ENCODE results near the gene TCEAL4.
"Not testable (repeated sequence)": the region's sequence is repeated elsewhere in the genome, so short reads cannot be mapped to it uniquely, and the experiment has no call there.

The TCEAL4 gene

GRCh38 chrX:103595202-103595601 lies 9.9 kb downstream of the TCEAL4 start:
- H3K36me3 ChIP-seq (ENCODE audit: insufficient read depth, low read length); H3K27me3 ChIP-seq (ENCODE audit: insufficient read depth, low read length); H3K4me1 ChIP-seq (ENCODE audit: insufficient read depth, low read length); H3K4me3 ChIP-seq (ENCODE audit: low read length); H3K9me3 ChIP-seq (ENCODE audit: insufficient read depth, low read depth, low read length); H3K27ac ChIP-seq (ENCODE audit: low read depth, low read length); H3K9ac ChIP-seq (ENCODE audit: low read depth, low read length): not testable (repeated sequence)
- WGBS, result 92% methylated on average over 5 of the region's 6 CpGs

GRCh38 chrX:103607364-103608305 lies 22.3 kb downstream of the TCEAL4 start, which contains the start of gene TCEAL3:
Gene TCEAL3, plus strand, starts transcription at chrX:103607963. Its CDS starts 1,102 bp downstream, at chrX:103609065.
- Histone ChIP-seq H3K4me1 (ENCODE audit: insufficient read depth, low read length) (no peaks in the 10 kb centered on the region), H3K27me3 (ENCODE audit: insufficient read depth, low read length) (peaks cover 9% of the 10 kb centered on the region; the same call in 1 of the 2 replicates), H3K27ac (ENCODE audit: low read depth, low read length) (no peak within 1 kb of the TSS), H3K36me3 (ENCODE audit: insufficient read depth, low read length) (no peaks in the 10 kb centered on the region), H3K9ac (ENCODE audit: low read depth, low read length) (peak within 1 kb of the TSS; percentile 75), H3K4me3 (ENCODE audit: low read length) (peak within 1 kb of the TSS; percentile 78), H3K9me3 (ENCODE audit: insufficient read depth, low read depth, low read length) (no peaks in the 10 kb centered on the region)
- WGBS, result under 1% methylated on average over 56 of the region's 59 CpGs

GRCh38 chrX:103608306-103608963 lies 23.1 kb downstream of the TCEAL4 start:
- peak overlapping the region; percentile 78 for H3K4me3 ChIP-seq (ENCODE audit: low read length)
- H3K9me3 ChIP-seq (ENCODE audit: insufficient read depth, low read depth, low read length), result no peaks in the 10 kb centered on the region
- peaks cover 9% of the 10 kb centered on the region; the same call in 1 of the 2 replicates for H3K27me3 ChIP-seq (ENCODE audit: insufficient read depth, low read length)
- WGBS, result 9% methylated on average over 19 of the region's 21 CpGs
- no peak overlapping the region for H3K27ac ChIP-seq (ENCODE audit: low read depth, low read length)
- H3K36me3 ChIP-seq (ENCODE audit: insufficient read depth, low read length), result no peaks in the 10 kb centered on the region
- H3K9ac ChIP-seq (ENCODE audit: low read depth, low read length), result peak overlapping the region; percentile 75
- no peaks in the 10 kb centered on the region for H3K4me1 ChIP-seq (ENCODE audit: insufficient read depth, low read length)

- H3K36me3 ChIP-seq (ENCODE audit: insufficient read depth, low read length), result no peaks in the 10 kb centered on the region
- H3K4me1 ChIP-seq (ENCODE audit: insufficient read depth, low read length), result no peaks in the 10 kb centered on the region
- no peak overlapping the region for H3K27ac ChIP-seq (ENCODE audit: low read depth, low read length)
- H3K9me3 ChIP-seq (ENCODE audit: insufficient read depth, low read depth, low read length), result no peaks in the 10 kb centered on the region
- no CpG with 5 or more reads among the region's 1 CpG for WGBS
- H3K9ac ChIP-seq (ENCODE audit: low read depth, low read length), result no peak overlapping the region
- H3K4me3 ChIP-seq (ENCODE audit: low read length), result no peak overlapping the region
- peaks cover 9% of the 10 kb centered on the region; the same call in 1 of the 2 replicates for H3K27me3 ChIP-seq (ENCODE audit: insufficient read depth, low read length)
Measured at GRCh38 chrX:103610282-103610681, 25.0 kb downstream of the TCEAL4 start.

- H3K9ac ChIP-seq (ENCODE audit: low read depth, low read length), result no peak overlapping the region
- no peaks in the 10 kb centered on the region for H3K9me3 ChIP-seq (ENCODE audit: insufficient read depth, low read depth, low read length)
- H3K36me3 ChIP-seq (ENCODE audit: insufficient read depth, low read length), result no peaks in the 10 kb centered on the region
- no peaks in the 10 kb centered on the region for H3K27me3 ChIP-seq (ENCODE audit: insufficient read depth, low read length)
- H3K27ac ChIP-seq (ENCODE audit: low read depth, low read length), result no peak overlapping the region
- H3K4me1 ChIP-seq (ENCODE audit: insufficient read depth, low read length), result 0 out of 2 replicates have a peak, but pooled peaks cover 8% of the 10 kb centered on the region
- H3K4me3 ChIP-seq (ENCODE audit: low read length), result no peak overlapping the region
- no CpG with 5 or more reads among the region's 1 CpG for WGBS
Measured at GRCh38 chrX:103613362-103613890, 28.1 kb downstream of the TCEAL4 start.

- Histone ChIP-seq H3K9ac (ENCODE audit: low read depth, low read length) (no peak overlapping the region), H3K36me3 (ENCODE audit: insufficient read depth, low read length) (no peaks in the 10 kb centered on the region), H3K9me3 (ENCODE audit: insufficient read depth, low read depth, low read length) (no peaks in the 10 kb centered on the region), H3K4me3 (ENCODE audit: low read length) (no peak overlapping the region), H3K27ac (ENCODE audit: low read depth, low read length) (no peak overlapping the region), H3K27me3 (ENCODE audit: insufficient read depth, low read length) (no peaks in the 10 kb centered on the region), H3K4me1 (ENCODE audit: insufficient read depth, low read length) (0 out of 2 replicates have a peak, but pooled peaks cover 8% of the 10 kb centered on the region)
- WGBS, result 83% methylated on average over 1 of the region's 1 CpG
Measured at GRCh38 chrX:103614999-103615398, 29.7 kb downstream of the TCEAL4 start.

GRCh38 chrX:103615781-103616371 lies 30.6 kb downstream of the TCEAL4 start:
- no peak overlapping the region for H3K4me3 ChIP-seq (ENCODE audit: low read length)
- no peaks in the 10 kb centered on the region for H3K9me3 ChIP-seq (ENCODE audit: insufficient read depth, low read depth, low read length)
- peak overlapping the region; percentile 35; the same call in 1 of the 2 replicates for H3K27ac ChIP-seq (ENCODE audit: low read depth, low read length)
- no peak overlapping the region for H3K9ac ChIP-seq (ENCODE audit: low read depth, low read length)
- 0 out of 2 replicates have a peak, but pooled peaks cover 8% of the 10 kb centered on the region for H3K4me1 ChIP-seq (ENCODE audit: insufficient read depth, low read length)
- no peaks in the 10 kb centered on the region for H3K27me3 ChIP-seq (ENCODE audit: insufficient read depth, low read length)
- H3K36me3 ChIP-seq (ENCODE audit: insufficient read depth, low read length), result no peaks in the 10 kb centered on the region

GRCh38 chrX:103616676-103617186 lies 31.4 kb downstream of the TCEAL4 start:
- H3K9me3 ChIP-seq (ENCODE audit: insufficient read depth, low read depth, low read length), result no peaks in the 10 kb centered on the region
- H3K27ac ChIP-seq (ENCODE audit: low read depth, low read length), result peak overlapping the region; percentile 35; the same call in 1 of the 2 replicates
- 5% methylated on average over 1 of the region's 1 CpG for WGBS

GRCh38 chrX:103624111-103624510 lies 38.8 kb downstream of the TCEAL4 start:
- 66% methylated on average over 2 of the region's 4 CpGs for WGBS
- Histone ChIP-seq H3K9me3 (ENCODE audit: insufficient read depth, low read depth, low read length) (no peaks in the 10 kb centered on the region), H3K4me3 (ENCODE audit: low read length) (no peak overlapping the region), H3K4me1 (ENCODE audit: insufficient read depth, low read length) (peaks cover 8% of the 10 kb centered on the region; the same call in 1 of the 2 replicates), H3K27me3 (ENCODE audit: insufficient read depth, low read length) (no peaks in the 10 kb centered on the region), H3K36me3 (ENCODE audit: insufficient read depth, low read length) (no peaks in the 10 kb centered on the region), H3K9ac (ENCODE audit: low read depth, low read length) (no peak overlapping the region), H3K27ac (ENCODE audit: low read depth, low read length) (no peak overlapping the region)

More at GRCh38 chrX:103616676-103617186, 31.4 kb downstream of the TCEAL4 start:
- Histone ChIP-seq H3K36me3 (ENCODE audit: insufficient read depth, low read length) (no peaks in the 10 kb centered on the region), H3K4me3 (ENCODE audit: low read length) (no peak overlapping the region), H3K9ac (ENCODE audit: low read depth, low read length) (no peak overlapping the region), H3K4me1 (ENCODE audit: insufficient read depth, low read length) (0 out of 2 replicates have a peak, but pooled peaks cover 8% of the 10 kb centered on the region), H3K27me3 (ENCODE audit: insufficient read depth, low read length) (no peaks in the 10 kb centered on the region)

- Histone ChIP-seq H3K9me3 (ENCODE audit: insufficient read depth, low read depth, low read length) (no peaks in the 10 kb centered on the region), H3K27me3 (ENCODE audit: insufficient read depth, low read length) (no peaks in the 10 kb centered on the region), H3K27ac (ENCODE audit: low read depth, low read length) (no peak overlapping the region), H3K36me3 (ENCODE audit: insufficient read depth, low read length) (no peaks in the 10 kb centered on the region), H3K4me1 (ENCODE audit: insufficient read depth, low read length) (peaks cover 12% of the 10 kb centered on the region; the same call in 1 of the 2 replicates), H3K4me3 (ENCODE audit: low read length) (no peak overlapping the region), H3K9ac (ENCODE audit: low read depth, low read length) (no peak overlapping the region)
Measured at GRCh38 chrX:103626855-103627254, 41.5 kb downstream of the TCEAL4 start.

Data from HUES64 (cell line).